ENCODE data around the gene CRYGA.
"Not testable (repeated sequence)": the region's sequence is repeated elsewhere in the genome, so short reads cannot be mapped to it uniquely, and the experiment has no call there.

CRYGA gene

GRCh38 chr2:208125251-208125650 lies 38.1 kb downstream of the CRYGA start:
- DNase-seq (ENCODE audit: low read depth): no peak

- DNase-seq (ENCODE audit: low read depth): not testable (repeated sequence)
Observed at GRCh38 chr2:208124013-208124715, 39.2 kb downstream of the CRYGA start, which contains the start of gene CRYGD. Gene CRYGD, minus strand, starts transcription at chr2:208124524. Its CDS starts 51 bp downstream, at chr2:208124473.

- DNase-seq (ENCODE audit: low read depth): no peak
Observed at GRCh38 chr2:208122248-208122647, 41.1 kb downstream of the CRYGA start.

GRCh38 chr2:208118918-208119317 lies 44.5 kb downstream of the CRYGA start:
- DNase-seq (ENCODE audit: low read depth): no peak

DNA sequence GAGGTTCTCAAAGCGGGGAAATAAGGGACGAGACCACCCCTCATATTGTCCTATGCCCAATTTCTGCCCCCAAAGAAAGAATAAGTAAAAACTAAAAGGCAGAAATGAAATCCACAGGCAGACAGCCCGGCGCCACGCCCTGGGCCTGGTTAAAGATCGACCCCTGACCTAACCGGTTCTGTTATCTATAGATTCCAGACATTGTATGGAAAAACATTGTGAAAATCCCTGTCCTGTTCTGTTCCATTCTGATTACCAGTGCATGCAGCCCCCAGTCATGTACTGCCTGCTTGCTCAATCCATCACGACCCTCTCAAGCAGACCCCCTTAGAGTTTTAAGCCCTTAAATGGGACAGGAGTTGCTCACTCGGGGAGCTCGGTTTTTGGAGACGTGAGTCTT lies 46.0 kb downstream of the CRYGA start:
- DNase-seq (ENCODE audit: low read depth): not testable (repeated sequence)

DNA sequence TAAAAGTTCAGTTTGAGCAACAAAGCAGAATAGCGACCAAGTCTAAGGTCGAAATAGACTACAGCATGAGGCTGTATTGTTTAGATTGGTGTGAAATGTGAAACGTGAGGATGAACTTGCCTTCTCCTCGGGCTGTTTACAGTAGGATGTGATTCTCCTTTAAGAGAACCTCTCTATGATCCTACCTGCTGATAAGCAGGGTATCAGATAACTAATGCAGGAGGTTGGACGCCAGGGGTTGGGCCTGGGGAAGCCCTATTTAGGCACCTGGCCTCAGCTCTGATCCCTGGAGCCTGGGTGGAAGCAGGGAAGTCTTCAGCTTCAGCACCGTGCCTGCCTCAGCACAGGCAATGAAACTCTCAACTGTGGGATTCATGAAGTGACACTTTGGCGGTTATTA lies 50.4 kb downstream of the CRYGA start:
- DNase-seq (ENCODE audit: low read depth): no peak

DNA sequence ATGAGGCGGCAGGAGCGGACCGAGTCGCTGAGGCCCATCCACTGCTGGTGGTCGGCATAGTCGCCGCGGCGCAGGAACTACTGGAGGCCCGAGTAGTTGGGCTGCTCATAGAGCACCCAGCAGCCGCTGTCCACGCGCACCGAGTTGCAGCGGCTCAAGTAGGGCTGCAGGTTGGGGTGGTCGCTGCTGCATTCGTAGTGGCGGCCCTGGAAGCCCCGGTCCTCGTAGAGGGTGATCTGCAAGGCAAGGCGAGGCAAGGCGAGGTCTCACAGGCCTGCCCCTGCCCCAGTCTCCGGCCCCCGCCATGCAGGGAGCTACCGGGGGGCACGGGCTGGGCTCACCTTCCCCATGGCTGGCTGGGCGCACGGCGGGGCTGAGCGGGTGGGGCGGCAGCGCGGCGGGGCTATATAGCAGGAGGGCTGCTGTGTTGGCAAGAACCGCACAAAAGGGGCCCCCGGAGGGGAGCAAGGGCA lies 51.1 kb downstream of the CRYGA start:
- DNase-seq (ENCODE audit: low read depth): not testable (repeated sequence)
